Loucy (cell line): Measurements from ENCODE around the gene GNAZ.

Experiments
- H2AFZ ChIP-seq: fragments of 200-600 bp; sonication (generic); 2 replicates; pipeline ENCODE4 v1.6.0; 2016; ENCODE audit warnings: antibody characterized with exemption, mild to moderate bottlenecking, low read length, moderate library complexity
- H3F3A ChIP-seq: fragments of 200-600 bp; 2 replicates; pipeline ENCODE4 v1.6.0; 2016; ENCODE audit warnings: antibody characterized with exemption, low read depth, mild to moderate bottlenecking
- H3K27me3 ChIP-seq: fragments of 200-600 bp; sonication (generic); 2 replicates; pipeline ENCODE4 v1.6.1; 2014; ENCODE audit warnings: low read length, mild to moderate bottlenecking; ENCODE audit not compliant: insufficient read depth, poor library complexity, severe bottlenecking
- H3K36me3 ChIP-seq: fragments of 200-600 bp; sonication (generic); 2 replicates; pipeline ENCODE4 v1.6.1; 2016; ENCODE audit warnings: low read length; ENCODE audit not compliant: insufficient read depth
- H3K4me1 ChIP-seq: fragments of 200-600 bp; sonication (generic); 2 replicates; pipeline ENCODE4 v1.5.1; 2014; ENCODE audit warnings: low read length, mild to moderate bottlenecking; ENCODE audit not compliant: insufficient read depth, poor library complexity, severe bottlenecking
- H3K4me2 ChIP-seq: fragments of 200-600 bp; sonication (generic); 2 replicates; pipeline ENCODE4 v1.6.0; 2014; ENCODE audit warnings: antibody characterized with exemption, low read length, low read depth, mild to moderate bottlenecking; ENCODE audit not compliant: poor library complexity, severe bottlenecking
- H3K4me3 ChIP-seq: fragments of 200-600 bp; sonication (generic); 2 replicates; pipeline ENCODE4 v1.5.1; 2014; ENCODE audit warnings: low read length, mild to moderate bottlenecking, mixed read lengths; ENCODE audit not compliant: poor library complexity, severe bottlenecking
- H3K79me2 ChIP-seq: fragments of 200-600 bp; sonication (generic); 2 replicates; pipeline ENCODE4 v1.6.1; 2014; ENCODE audit warnings: low read length; ENCODE audit not compliant: insufficient read depth
- H3K9ac ChIP-seq: fragments of 200-600 bp; sonication (generic); 2 replicates; pipeline ENCODE4 v1.6.0; 2014; ENCODE audit warnings: mild to moderate bottlenecking, low read depth, low read length, moderate library complexity; ENCODE audit not compliant: poor library complexity, severe bottlenecking
- H3K9me2 ChIP-seq: fragments of 200-600 bp; sonication (generic); replicated peaks from 2 replicates; pipeline ENCODE4 v1.6.1; 2016; ENCODE audit warnings: low read depth, low read length, mixed read lengths
- H3K9me3 ChIP-seq: fragments of 200-600 bp; sonication (generic); 2 replicates; pipeline ENCODE4 v1.6.1; 2014; ENCODE audit warnings: mild to moderate bottlenecking, antibody characterized with exemption, low read length, low read depth; ENCODE audit not compliant: insufficient read depth
- H4K20me1 ChIP-seq: fragments of 200-600 bp; sonication (generic); 2 replicates; pipeline ENCODE4 v1.6.0; 2014; ENCODE audit warnings: antibody characterized with exemption, low read length, mild to moderate bottlenecking; ENCODE audit not compliant: insufficient read depth, poor library complexity, severe bottlenecking
- CTCF ChIP-seq: fragments of 200-600 bp; sonication (generic); conservative IDR thresholded peaks from 2 replicates; pipeline ENCODE4 v1.5.1; 2014; ENCODE audit warnings: mild to moderate bottlenecking, antibody characterized with exemption, low read length
- EZH2phosphoT487 ChIP-seq: fragments of 200-600 bp; IDR thresholded peaks from 2 replicates; pipeline ENCODE4 v1.6.1; 2018; ENCODE audit warnings: antibody characterized with exemption, mild to moderate bottlenecking, moderate library complexity, borderline replicate concordance

The GNAZ gene

GRCh38 chr22:23119494-23120414, 49.4 kb downstream of the GNAZ start:
- H4K20me1 ChIP-seq = no peaks in the 10 kb centered on the region
- no peaks in the 10 kb centered on the region for H3K79me2 ChIP-seq
- peaks cover 8% of the 10 kb centered on the region for H3K4me1 ChIP-seq
- H3K4me2 ChIP-seq = no peak overlapping the region
- H3K36me3 ChIP-seq = no peaks in the 10 kb centered on the region
- H3K9ac ChIP-seq = no peak overlapping the region
- H3F3A ChIP-seq = no peaks in the 10 kb centered on the region
- no peaks in the 10 kb centered on the region for H3K9me2 ChIP-seq
- H3K9me3 ChIP-seq = no peaks in the 10 kb centered on the region
- TF ChIP-seq EZH2phosphoT487 = no peak
- TF ChIP-seq CTCF = no peak
- no peak overlapping the region for H3K4me3 ChIP-seq
- no peaks in the 10 kb centered on the region for H3K27me3 ChIP-seq
- H2AFZ ChIP-seq = peak overlapping the region; percentile 63; the same call in 1 of the 2 replicates

- no peak for TF ChIP-seq CTCF
- TF ChIP-seq EZH2phosphoT487 = no peak
- no peaks in the 10 kb centered on the region for H3K9me2 ChIP-seq
- H3K79me2 ChIP-seq = no peaks in the 10 kb centered on the region
- no peaks in the 10 kb centered on the region for H3K36me3 ChIP-seq
- H3K9ac ChIP-seq = no peak overlapping the region
- no peak overlapping the region for H3K4me3 ChIP-seq
- H3K4me2 ChIP-seq = no peak overlapping the region
- no peaks in the 10 kb centered on the region for H3K9me3 ChIP-seq
- H3K27me3 ChIP-seq = no peaks in the 10 kb centered on the region
- H3F3A ChIP-seq = no peaks in the 10 kb centered on the region
- H3K4me1 ChIP-seq = peaks cover 8% of the 10 kb centered on the region
- H4K20me1 ChIP-seq = no peaks in the 10 kb centered on the region
- H2AFZ ChIP-seq = no peak overlapping the region
Observed at GRCh38 chr22:23120415-23120899, 50.1 kb downstream of the GNAZ start.

- no peak overlapping the region for H3K4me3 ChIP-seq
- no peaks in the 10 kb centered on the region for H3K79me2 ChIP-seq
- H3K9me3 ChIP-seq = no peaks in the 10 kb centered on the region
- TF ChIP-seq EZH2phosphoT487 = no peak
- no peaks in the 10 kb centered on the region for H3K9me2 ChIP-seq
- H3K9ac ChIP-seq = no peak overlapping the region
- no peaks in the 10 kb centered on the region for H4K20me1 ChIP-seq
- H3K4me1 ChIP-seq = peaks cover 8% of the 10 kb centered on the region
- no peak overlapping the region for H3K4me2 ChIP-seq
- no peaks in the 10 kb centered on the region for H3F3A ChIP-seq
- no peak overlapping the region for H2AFZ ChIP-seq
- no peaks in the 10 kb centered on the region for H3K27me3 ChIP-seq
- no peaks in the 10 kb centered on the region for H3K36me3 ChIP-seq
Observed at GRCh38 chr22:23121000-23121421, 50.7 kb downstream of the GNAZ start.
